ENCODE results near the gene LILRA2. TPM values are rescaled to one million over a fixed set of nuclear protein-coding genes. Genes with fewer than 3 reads are reported as not detected.
"Not testable (repeated sequence)": the region's sequence is repeated elsewhere in the genome, so short reads cannot be mapped to it uniquely, and the experiment has no call there.

The LILRA2 gene
- total RNA-seq, 1 donor from 2014 or later: not detected

DNA sequence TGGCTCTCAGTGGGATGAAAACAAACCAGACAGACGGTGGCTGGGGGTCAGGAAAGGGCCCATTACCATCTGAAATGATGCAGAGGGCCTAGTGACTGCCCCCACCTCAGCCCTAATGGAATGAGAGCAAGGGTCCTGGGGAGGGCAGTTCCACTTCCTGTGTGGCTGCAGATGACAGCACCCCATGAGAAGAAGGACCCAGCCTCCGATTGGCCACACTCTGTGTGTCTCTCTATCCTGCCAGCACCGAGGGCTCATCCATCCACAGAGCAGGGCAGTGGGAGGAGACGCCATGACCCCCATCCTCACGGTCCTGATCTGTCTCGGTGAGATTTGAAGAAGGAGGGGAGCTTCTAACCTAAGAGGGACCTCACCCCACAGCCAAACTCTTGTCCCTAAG, 57.2 kb downstream of the LILRA2 start:
- H3K36me3 ChIP-seq: no peaks in the 10 kb centered on the region
- peaks cover 3% of the 10 kb centered on the region for H3K27me3 Mint-ChIP-seq (ENCODE audit: insufficient read depth, low read depth)
- H3K27me3 ChIP-seq: no peaks in the 10 kb centered on the region
- no peaks in the 10 kb centered on the region for H3K4me1 ChIP-seq
- TF ChIP-seq, protein P1, sequence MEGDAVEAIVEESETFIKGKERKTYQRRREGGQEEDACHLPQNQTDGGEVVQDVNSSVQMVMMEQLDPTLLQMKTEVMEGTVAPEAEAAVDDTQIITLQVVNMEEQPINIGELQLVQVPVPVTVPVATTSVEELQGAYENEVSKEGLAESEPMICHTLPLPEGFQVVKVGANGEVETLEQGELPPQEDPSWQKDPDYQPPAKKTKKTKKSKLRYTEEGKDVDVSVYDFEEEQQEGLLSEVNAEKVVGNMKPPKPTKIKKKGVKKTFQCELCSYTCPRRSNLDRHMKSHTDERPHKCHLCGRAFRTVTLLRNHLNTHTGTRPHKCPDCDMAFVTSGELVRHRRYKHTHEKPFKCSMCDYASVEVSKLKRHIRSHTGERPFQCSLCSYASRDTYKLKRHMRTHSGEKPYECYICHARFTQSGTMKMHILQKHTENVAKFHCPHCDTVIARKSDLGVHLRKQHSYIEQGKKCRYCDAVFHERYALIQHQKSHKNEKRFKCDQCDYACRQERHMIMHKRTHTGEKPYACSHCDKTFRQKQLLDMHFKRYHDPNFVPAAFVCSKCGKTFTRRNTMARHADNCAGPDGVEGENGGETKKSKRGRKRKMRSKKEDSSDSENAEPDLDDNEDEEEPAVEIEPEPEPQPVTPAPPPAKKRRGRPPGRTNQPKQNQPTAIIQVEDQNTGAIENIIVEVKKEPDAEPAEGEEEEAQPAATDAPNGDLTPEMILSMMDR (IDR thresholded peaks at IDR 0.05): no peak
- TF ChIP-seq EZH2phosphoT487 (IDR thresholded peaks at IDR 0.05) (no peak), EZH2 (IDR thresholded peaks at IDR 0.05) (no peak)
- H3K4me3 ChIP-seq: no peak overlapping the region
- H4K20me1 ChIP-seq (ENCODE audit: low read depth): no peaks in the 10 kb centered on the region
- no peak for DNase-seq (ENCODE audit: low spot score)
- peaks cover 43% of the 10 kb centered on the region for H3K9me3 Mint-ChIP-seq
- no peak overlapping the region for H3K27ac ChIP-seq
- H2AFZ ChIP-seq (replicated peaks): no peak overlapping the region
- H3K4me2 ChIP-seq: no peak overlapping the region
- no peak overlapping the region for H3K9ac ChIP-seq
- no peak overlapping the region for H3K4me3 Mint-ChIP-seq
- peaks cover 2% of the 10 kb centered on the region for H3K36me3 Mint-ChIP-seq
- no peak overlapping the region for H3K27ac Mint-ChIP-seq
- H3K79me2 ChIP-seq (ENCODE audit: low read depth): no peaks in the 10 kb centered on the region
- no peaks in the 10 kb centered on the region for H3F3A ChIP-seq (ENCODE audit: low read depth)
- H3K9me3 ChIP-seq (ENCODE audit: low read depth): no peaks in the 10 kb centered on the region
- no peaks in the 10 kb centered on the region for H3K4me1 Mint-ChIP-seq

DNA sequence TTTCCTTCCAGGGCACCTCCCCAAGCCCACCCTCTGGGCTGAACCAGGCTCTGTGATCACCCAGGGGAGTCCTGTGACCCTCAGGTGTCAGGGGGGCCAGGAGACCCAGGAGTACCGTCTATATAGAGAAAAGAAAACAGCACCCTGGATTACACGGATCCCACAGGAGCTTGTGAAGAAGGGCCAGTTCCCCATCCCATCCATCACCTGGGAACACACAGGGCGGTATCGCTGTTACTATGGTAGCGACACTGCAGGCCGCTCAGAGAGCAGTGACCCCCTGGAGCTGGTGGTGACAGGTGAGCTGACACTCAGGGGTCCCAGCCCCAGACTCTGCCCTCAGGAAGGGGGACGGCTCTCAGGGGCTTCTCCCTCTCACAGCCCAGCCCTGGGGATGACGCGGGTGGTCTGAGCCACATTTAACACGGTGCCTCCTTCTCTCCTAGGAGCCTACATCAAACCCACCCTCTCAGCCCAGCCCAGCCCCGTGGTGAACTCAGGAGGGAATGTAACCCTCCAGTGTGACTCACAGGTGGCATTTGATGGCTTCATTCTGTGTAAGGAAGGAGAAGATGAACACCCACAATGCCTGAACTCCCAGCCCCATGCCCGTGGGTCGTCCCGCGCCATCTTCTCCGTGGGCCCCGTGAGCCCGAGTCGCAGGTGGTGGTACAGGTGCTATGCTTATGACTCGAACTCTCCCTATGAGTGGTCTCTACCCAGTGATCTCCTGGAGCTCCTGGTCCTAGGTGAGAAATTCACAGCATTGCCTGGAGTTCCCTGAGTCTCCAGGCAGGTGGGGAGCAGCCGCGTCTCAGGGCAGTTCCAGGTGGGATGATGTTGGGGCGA, 58.1 kb downstream of the LILRA2 start:
- H3K27ac Mint-ChIP-seq; H4K20me1 ChIP-seq (ENCODE audit: low read depth); H3K4me3 Mint-ChIP-seq; H3K4me1 ChIP-seq; H3K27ac ChIP-seq; H3K36me3 Mint-ChIP-seq; DNase-seq (ENCODE audit: low spot score); H3K79me2 ChIP-seq (ENCODE audit: low read depth); H3K4me2 ChIP-seq; H3K27me3 ChIP-seq; H3K36me3 ChIP-seq; H3K9ac ChIP-seq; H2AFZ ChIP-seq (replicated peaks); H3K27me3 Mint-ChIP-seq (ENCODE audit: insufficient read depth, low read depth); H3F3A ChIP-seq (ENCODE audit: low read depth); H3K9me3 ChIP-seq (ENCODE audit: low read depth); H3K4me1 Mint-ChIP-seq; H3K4me3 ChIP-seq: not testable (repeated sequence)
- peaks cover 35% of the 10 kb centered on the region for H3K9me3 Mint-ChIP-seq

DNA sequence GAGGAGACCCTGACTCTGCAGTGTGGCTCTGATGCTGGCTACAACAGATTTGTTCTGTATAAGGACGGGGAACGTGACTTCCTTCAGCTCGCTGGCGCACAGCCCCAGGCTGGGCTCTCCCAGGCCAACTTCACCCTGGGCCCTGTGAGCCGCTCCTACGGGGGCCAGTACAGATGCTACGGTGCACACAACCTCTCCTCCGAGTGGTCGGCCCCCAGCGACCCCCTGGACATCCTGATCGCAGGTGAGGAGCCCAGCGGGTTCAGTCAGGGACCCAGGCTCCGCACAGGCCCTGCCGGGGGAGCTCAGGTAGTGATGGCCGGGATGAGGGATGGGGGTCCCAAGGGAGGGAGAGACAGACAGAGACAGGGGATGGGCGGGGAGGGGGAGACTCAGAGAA, 58.9 kb downstream of the LILRA2 start:
- not testable (repeated sequence) for H3F3A ChIP-seq (ENCODE audit: low read depth); H3K27ac Mint-ChIP-seq; DNase-seq (ENCODE audit: low spot score); H3K4me3 ChIP-seq; H3K9me3 ChIP-seq (ENCODE audit: low read depth); H3K4me1 Mint-ChIP-seq; H3K27me3 Mint-ChIP-seq (ENCODE audit: insufficient read depth, low read depth); H3K4me2 ChIP-seq; H3K27me3 ChIP-seq; H3K79me2 ChIP-seq (ENCODE audit: low read depth); H3K9ac ChIP-seq; H4K20me1 ChIP-seq (ENCODE audit: low read depth); H2AFZ ChIP-seq (replicated peaks); H3K36me3 Mint-ChIP-seq; H3K27ac ChIP-seq; H3K4me3 Mint-ChIP-seq; H3K4me1 ChIP-seq; H3K36me3 ChIP-seq
- peaks cover 32% of the 10 kb centered on the region for H3K9me3 Mint-ChIP-seq

DNA sequence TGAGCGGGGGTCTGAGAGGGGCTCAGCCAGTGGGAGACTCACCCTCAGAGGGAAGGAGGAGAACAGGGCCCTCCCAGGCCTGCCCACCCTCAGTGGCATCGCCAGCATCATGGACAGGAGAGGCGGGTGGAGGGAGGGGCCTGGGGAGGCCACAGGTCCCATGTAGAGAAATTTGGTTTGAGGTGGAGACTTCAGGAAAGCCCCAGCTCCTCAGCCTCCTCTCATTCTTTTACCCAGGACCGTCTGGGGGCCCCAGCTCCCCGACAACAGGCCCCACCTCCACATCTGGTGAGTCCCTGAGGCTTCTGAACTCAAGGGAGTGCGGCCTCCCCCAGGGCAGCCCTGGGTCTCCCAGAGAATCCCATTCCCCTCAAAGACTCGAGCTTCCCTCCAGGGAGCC, 59.8 kb downstream of the LILRA2 start:
- DNase-seq (ENCODE audit: low spot score): no peak
- Histone ChIP-seq H3K27ac (no peak overlapping the region), H3K36me3 (no peaks in the 10 kb centered on the region), H2AFZ (replicated peaks) (no peak overlapping the region), H3K4me2 (no peak overlapping the region), H3K9ac (no peak overlapping the region), H3K79me2 (ENCODE audit: low read depth) (no peaks in the 10 kb centered on the region), H3K4me1 (no peaks in the 10 kb centered on the region), H3K9me3 (ENCODE audit: low read depth) (no peaks in the 10 kb centered on the region), H3F3A (ENCODE audit: low read depth) (no peaks in the 10 kb centered on the region), H4K20me1 (ENCODE audit: low read depth) (no peaks in the 10 kb centered on the region), H3K4me3 (no peak overlapping the region), H3K27me3 (no peaks in the 10 kb centered on the region)
- Mint-ChIP-seq H3K27me3 (ENCODE audit: insufficient read depth, low read depth) (peaks cover 3% of the 10 kb centered on the region), H3K9me3 (peaks cover 28% of the 10 kb centered on the region), H3K36me3 (no peaks in the 10 kb centered on the region), H3K4me3 (no peak overlapping the region), H3K27ac (no peak overlapping the region), H3K4me1 (no peaks in the 10 kb centered on the region)
- TF ChIP-seq, protein P1 (IDR thresholded peaks at IDR 0.05): no peak
- TF ChIP-seq EZH2 (IDR thresholded peaks at IDR 0.05) (no peak), EZH2phosphoT487 (IDR thresholded peaks at IDR 0.05) (no peak)

DNA sequence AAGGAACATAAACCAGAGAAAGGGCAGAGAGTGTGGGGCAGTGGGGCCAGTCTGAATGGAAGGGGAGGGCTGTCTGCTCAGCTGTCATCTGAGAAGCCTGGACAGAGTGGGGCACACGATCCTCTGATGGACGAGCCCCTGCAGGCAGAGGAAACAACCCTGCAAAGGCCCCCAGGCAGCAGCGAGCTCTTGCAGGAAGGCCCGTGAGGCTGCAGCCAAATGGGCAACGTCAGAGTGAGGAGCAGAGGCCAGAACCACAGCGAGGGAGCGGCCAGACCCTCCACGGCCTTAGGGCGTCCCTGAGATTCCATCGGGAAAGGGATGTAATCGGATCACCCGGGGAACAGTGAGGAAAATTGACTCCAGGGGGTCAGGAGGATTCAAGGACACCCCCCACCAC, 62.5 kb downstream of the LILRA2 start:
- H3K79me2 ChIP-seq (ENCODE audit: low read depth); H2AFZ ChIP-seq (replicated peaks); H3K4me1 Mint-ChIP-seq; H3K4me3 Mint-ChIP-seq; H3F3A ChIP-seq (ENCODE audit: low read depth); H3K4me3 ChIP-seq; H3K27me3 ChIP-seq; H3K36me3 ChIP-seq; H3K4me2 ChIP-seq; DNase-seq (ENCODE audit: low spot score); H3K27me3 Mint-ChIP-seq (ENCODE audit: insufficient read depth, low read depth); H3K27ac ChIP-seq; H4K20me1 ChIP-seq (ENCODE audit: low read depth); H3K4me1 ChIP-seq; H3K9ac ChIP-seq; H3K36me3 Mint-ChIP-seq; H3K27ac Mint-ChIP-seq: not testable (repeated sequence)
- peaks cover 17% of the 10 kb centered on the region for H3K9me3 Mint-ChIP-seq
- H3K9me3 ChIP-seq (ENCODE audit: low read depth): peaks cover 17% of the 10 kb centered on the region
